ENCODE results near the gene PLXDC2.
A peak's percentile ranks its signal among the peaks of the same experiment; 100 is the strongest.

PLXDC2 gene

GRCh38 chr10:19941206-19941880 is 125.1 kb downstream of the PLXDC2 start:
- no peak for DNase-seq (ENCODE audit: low spot score)

GRCh38 chr10:19944911-19945663 is 128.9 kb downstream of the PLXDC2 start:
- peak; percentile 8 for DNase-seq (ENCODE audit: low spot score)

- DNase-seq (ENCODE audit: low spot score): no peak
Measured at GRCh38 chr10:19946245-19946644, 130.0 kb downstream of the PLXDC2 start.

- peak; percentile 68 for DNase-seq (ENCODE audit: low spot score)
Measured at GRCh38 chr10:19946791-19947190, 130.6 kb downstream of the PLXDC2 start.

- DNase-seq (ENCODE audit: low spot score): no peak
Measured at GRCh38 chr10:19947215-19947614, 131.0 kb downstream of the PLXDC2 start.

GRCh38 chr10:19947656-19948055 is 131.4 kb downstream of the PLXDC2 start:
- no peak for DNase-seq (ENCODE audit: low spot score)

GRCh38 chr10:19952224-19953010 is 136.2 kb downstream of the PLXDC2 start:
- DNase-seq (ENCODE audit: low spot score): no peak

- no peak for DNase-seq (ENCODE audit: low spot score)
Measured at GRCh38 chr10:19954601-19955000, 138.4 kb downstream of the PLXDC2 start.

GRCh38 chr10:19956516-19957032 is 140.3 kb downstream of the PLXDC2 start:
- no peak for DNase-seq (ENCODE audit: low spot score)

- no peak for DNase-seq (ENCODE audit: low spot score)
Measured at GRCh38 chr10:19958787-19959186, 142.6 kb downstream of the PLXDC2 start.

GRCh38 chr10:19961076-19962053 is 145.1 kb downstream of the PLXDC2 start:
- DNase-seq (ENCODE audit: low spot score): no peak

GRCh38 chr10:19964625-19965024 is 148.4 kb downstream of the PLXDC2 start:
- DNase-seq (ENCODE audit: low spot score): no peak

- no peak for DNase-seq (ENCODE audit: low spot score)
Measured at GRCh38 chr10:19966751-19967150, 150.5 kb downstream of the PLXDC2 start.

GRCh38 chr10:19967981-19968380 is 151.7 kb downstream of the PLXDC2 start:
- no peak for DNase-seq (ENCODE audit: low spot score)

- DNase-seq (ENCODE audit: low spot score): no peak
Measured at GRCh38 chr10:19968745-19969144, 152.5 kb downstream of the PLXDC2 start.

GRCh38 chr10:19970256-19970655 is 154.0 kb downstream of the PLXDC2 start:
- no peak for DNase-seq (ENCODE audit: low spot score)

- no peak for DNase-seq (ENCODE audit: low spot score)
Measured at GRCh38 chr10:19970717-19971116, 154.5 kb downstream of the PLXDC2 start.

GRCh38 chr10:19971343-19972052 is 155.3 kb downstream of the PLXDC2 start:
- DNase-seq (ENCODE audit: low spot score): no peak

GRCh38 chr10:19974138-19974537 is 157.9 kb downstream of the PLXDC2 start:
- no peak for DNase-seq (ENCODE audit: low spot score)

- no peak for DNase-seq (ENCODE audit: low spot score)
Measured at GRCh38 chr10:19974554-19974953, 158.3 kb downstream of the PLXDC2 start.

- no peak for DNase-seq (ENCODE audit: low spot score)
Measured at GRCh38 chr10:19977097-19977521, 160.9 kb downstream of the PLXDC2 start.

Data from NAMALWA (cell line).